Small intestine (tissue), 7 donors: Measurements from ENCODE around the gene DPP8. TPM values are rescaled to one million over a fixed set of nuclear protein-coding genes. Genes with fewer than 3 reads are reported as not detected.
"Not testable (repeated sequence)": the region's sequence is repeated elsewhere in the genome, so short reads cannot be mapped to it uniquely, and the experiment has no call there.

Experiments
- DNase-seq, 2 donors: peaks; one replicate each; pipeline versions ENCODE4 v3.0.0 to v3.0.0-alpha.2; 2013
- FAIRE-seq: peaks from 2 replicates; lab custom pipeline; 2012; peaks lifted over from hg19 to GRCh38; lab: Jason Lieb, UNC
- H3K27ac ChIP-seq, 3 donors: one replicate each; pipeline ENCODE4 v1.5.1; 2013; ENCODE audit warnings: low read length in 2 of 3, mild to moderate bottlenecking in 2 of 3, control low read depth in 1 of 3, inconsistent platforms in 1 of 3, low read depth in 1 of 3, moderate library complexity in 1 of 3
- H3K27me3 ChIP-seq, 3 donors: one replicate each; pipeline ENCODE4 v1.6.1; 2013; ENCODE audit warnings: low read length in 3 of 3, inconsistent platforms in 1 of 3; ENCODE audit not compliant: control insufficient read depth in 3 of 3, insufficient read depth in 3 of 3
- H3K36me3 ChIP-seq, 3 donors: one replicate each; pipeline ENCODE4 v1.6.1; 2013; ENCODE audit warnings: low read length in 3 of 3, inconsistent platforms in 1 of 3, low read depth in 1 of 3, mild to moderate bottlenecking in 1 of 3, moderate library complexity in 1 of 3; ENCODE audit not compliant: control insufficient read depth in 3 of 3, insufficient read depth in 2 of 3
- H3K4me1 ChIP-seq, 3 donors: one replicate each; pipeline ENCODE4 v1.6.1; 2013; ENCODE audit warnings: low read length in 2 of 3, inconsistent platforms in 1 of 3, low read depth in 1 of 3, mild to moderate bottlenecking in 1 of 3, moderate library complexity in 1 of 3; ENCODE audit not compliant: control insufficient read depth in 3 of 3, insufficient read depth in 2 of 3
- H3K4me3 ChIP-seq, 3 donors: one replicate each; pipeline ENCODE4 v1.5.1; 2013; ENCODE audit warnings: low read length in 3 of 3, control low read depth in 1 of 3, inconsistent platforms in 1 of 3, low read depth in 1 of 3, mild to moderate bottlenecking in 1 of 3, moderate library complexity in 1 of 3
- H3K9me3 ChIP-seq, 2 donors: one replicate each; pipeline ENCODE4 v1.6.1; 2013; ENCODE audit warnings: low read depth in 1 of 2, low read length in 1 of 2; ENCODE audit not compliant: control insufficient read depth in 2 of 2, insufficient read depth in 1 of 2
- WGBS, 3 donors: extraction: QIAGEN DNeasy Blood & Tissue Kit; methylation state at CpG; one replicate each; pipeline ENCODE4 v1.1.7; 2013; 5-methylcytosine and 5-hydroxymethylcytosine counted together
- polyA plus RNA-seq, 4 donors: library from polyadenylated mRNA; stranded (reverse) in 3 of 4; unstranded in 1 of 4; fragments of 200-250 nt in 3 of 4; fragments of 120-200 nt in 1 of 4; gene quantifications; one replicate each; pipeline versions ENCODE4 v1.2.1 to v1.2.3, GENCODE V29; 2013
- donor health status: healthy with polysubstance abuse.
- donor health status: control.
- donor health status: control.
- donor health status: Bipolar disorder and iron deficiency.
- donor health status: healthy.

The DPP8 gene
- polyA plus RNA-seq, 4 donors, result 9.2 to 32.0 (median 12.2) TPM

GRCh38 chr15:65404186-65404872 lies 113.2 kb downstream of the DPP8 start:
- H3K27ac ChIP-seq, result no peak overlapping the region
- no peaks in the 10 kb centered on the region for H3K9me3 ChIP-seq
- FAIRE-seq (no peak), DNase-seq (no peak)
- H3K27me3 ChIP-seq, result peaks cover 0 to 4% (median 2%) of the 10 kb centered on the region in 3 donors
- WGBS, 3 donors, result 79 to 81% (median 80%) methylated on average over 6 of the region's 6 CpGs
- no peaks in the 10 kb centered on the region for H3K4me1 ChIP-seq
- H3K36me3 ChIP-seq, result no peaks in the 10 kb centered on the region
- no peak overlapping the region for H3K4me3 ChIP-seq

DNA sequence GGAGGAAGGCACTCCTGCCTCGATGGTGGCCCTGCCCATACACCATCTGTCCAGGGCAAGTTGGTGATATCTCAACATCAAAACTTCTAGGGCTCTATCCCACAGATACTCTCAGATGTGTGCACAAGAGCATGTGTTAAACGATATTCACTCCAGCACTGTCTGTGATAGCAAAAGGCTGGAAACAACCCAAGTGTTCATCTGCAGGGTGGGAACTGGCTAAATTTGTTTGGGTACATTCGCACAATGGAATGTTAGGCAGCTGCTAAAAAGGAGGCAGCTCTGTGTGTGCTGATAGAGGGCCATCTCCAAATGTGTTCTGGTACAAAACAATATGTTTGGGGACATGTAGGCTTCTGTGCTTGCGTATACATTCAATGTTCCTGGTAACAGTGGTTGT lies 114.5 kb downstream of the DPP8 start:
- DNase-seq (no peak), FAIRE-seq (no peak)
- Histone ChIP-seq H3K4me3 (no peak overlapping the region), H3K4me1 (no peaks in the 10 kb centered on the region), H3K9me3 (no peaks in the 10 kb centered on the region), H3K36me3 (no peaks in the 10 kb centered on the region), H3K27ac (no peak overlapping the region), H3K27me3 (peaks cover 0 to 4% (median 3%) of the 10 kb centered on the region in 3 donors)
- 76 to 81% (median 78%) methylated on average over 4 of the region's 4 CpGs for WGBS, 3 donors

GRCh38 chr15:65401611-65402240 lies 115.8 kb downstream of the DPP8 start:
- FAIRE-seq, result no peak
- H3K36me3 ChIP-seq, result peaks cover 0 to 4% (median 0%) of the 10 kb centered on the region in 3 donors
- peaks cover under 1 to 14% (median 9%) of the 10 kb centered on the region in 3 donors for H3K27me3 ChIP-seq
- DNase-seq, result no peak
- WGBS, 3 donors, result 76 to 85% (median 78%) methylated on average over 8 of the region's 8 CpGs
- no peak overlapping the region for H3K4me3 ChIP-seq
- H3K27ac ChIP-seq, result no peak overlapping the region
- H3K9me3 ChIP-seq, result no peaks in the 10 kb centered on the region
- H3K4me1 ChIP-seq, result no peaks in the 10 kb centered on the region

- no peaks in the 10 kb centered on the region for H3K9me3 ChIP-seq
- no peak for FAIRE-seq
- H3K4me3 ChIP-seq, result no peak overlapping the region
- no peaks in the 10 kb centered on the region for H3K4me1 ChIP-seq
- DNase-seq, result peak; percentile 51 to 74
- H3K27ac ChIP-seq, result no peak overlapping the region
- 14 to 24% (median 20%) methylated on average over 11 of the region's 11 CpGs for WGBS, 3 donors
- H3K27me3 ChIP-seq, result peaks cover 5 to 21% (median 15%) of the 10 kb centered on the region in 3 donors
- H3K36me3 ChIP-seq, result peaks cover 0 to 5% (median 0%) of the 10 kb centered on the region in 3 donors
These were observed 116.5 kb downstream of the DPP8 start for GRCh38 chr15:65400760-65401610.

DNA sequence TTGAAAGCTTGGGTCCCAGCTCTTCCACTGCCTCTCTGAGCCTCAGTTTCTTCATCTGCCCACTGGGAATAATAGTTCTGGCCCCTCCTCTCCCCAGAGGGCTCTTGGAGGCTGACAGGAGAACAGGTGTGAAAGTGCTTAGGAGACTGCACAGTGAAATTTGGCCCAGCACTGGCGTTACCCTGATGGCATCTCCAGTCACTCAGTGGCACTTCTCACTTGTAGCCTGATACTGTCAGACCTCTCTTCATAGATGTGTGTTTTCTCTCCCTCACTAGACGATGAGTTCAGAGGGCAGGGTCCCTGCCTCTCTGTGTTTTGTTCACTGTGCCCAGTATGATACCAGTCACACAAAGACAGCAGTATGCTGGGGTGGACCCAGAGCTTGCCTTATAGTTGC lies 117.5 kb downstream of the DPP8 start:
- FAIRE-seq (no peak), DNase-seq (no peak)
- Histone ChIP-seq H3K27me3 (peaks cover 13 to 28% (median 19%) of the 10 kb centered on the region in 3 donors), H3K27ac (no peak overlapping the region), H3K36me3 (peaks cover 0 to 9% (median 0%) of the 10 kb centered on the region in 3 donors), H3K4me1 (no peaks in the 10 kb centered on the region), H3K4me3 (no peak overlapping the region), H3K9me3 (no peaks in the 10 kb centered on the region)
- WGBS, 3 donors, result 38 to 73% (median 50%) methylated on average over 2 of the region's 2 CpGs

DNA sequence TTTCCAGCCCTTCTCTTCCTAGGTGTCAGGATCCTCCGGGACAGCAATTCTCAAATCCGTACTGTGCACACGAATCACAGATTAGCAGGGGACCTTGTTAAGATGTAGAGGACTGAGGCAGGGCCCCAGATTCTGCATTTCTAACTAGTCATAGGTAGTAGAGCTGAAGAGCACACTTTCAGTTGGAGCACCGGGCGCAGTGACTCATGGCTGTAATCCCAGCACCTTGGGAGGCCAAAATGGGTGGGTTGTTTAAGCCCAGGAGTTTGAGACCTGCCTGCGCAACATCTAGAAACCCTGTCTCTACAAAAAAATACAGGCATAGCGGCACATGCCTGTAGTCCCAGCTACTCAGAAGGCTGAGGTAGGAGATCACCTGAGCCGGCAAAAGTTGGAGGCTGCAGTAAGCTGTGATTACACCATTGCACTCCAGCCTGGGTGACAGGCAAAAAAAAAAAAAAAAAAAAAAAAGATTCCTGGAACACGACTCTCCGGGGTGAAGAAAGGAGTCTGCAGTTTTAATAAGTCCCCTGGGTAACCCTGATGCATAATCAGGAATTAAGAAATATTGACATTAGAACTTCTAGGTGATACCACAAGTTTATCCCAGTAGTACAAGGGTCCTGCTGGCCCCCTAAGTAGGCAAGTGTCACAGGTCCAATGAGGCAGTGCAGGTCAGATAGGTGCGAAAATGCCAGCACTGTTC lies 118.3 kb downstream of the DPP8 start:
- peaks cover 13 to 36% (median 20%) of the 10 kb centered on the region in 3 donors for H3K27me3 ChIP-seq
- H3K36me3 ChIP-seq, result peaks cover 0 to 17% (median 0%) of the 10 kb centered on the region in 3 donors
- no peaks in the 10 kb centered on the region for H3K4me1 ChIP-seq
- FAIRE-seq (no peak), DNase-seq (no peak)
- H3K9me3 ChIP-seq, result no peaks in the 10 kb centered on the region
- no peak overlapping the region for H3K27ac ChIP-seq
- WGBS, 3 donors, result 74 to 81% (median 76%) methylated on average over 11 of the region's 11 CpGs
- no peak overlapping the region for H3K4me3 ChIP-seq

GRCh38 chr15:65398486-65398885 lies 119.0 kb downstream of the DPP8 start:
- peaks cover 0 to 22% (median 0%) of the 10 kb centered on the region in 3 donors for H3K36me3 ChIP-seq
- not testable (repeated sequence) for H3K4me3 ChIP-seq, H3K4me1 ChIP-seq, FAIRE-seq, H3K27ac ChIP-seq, H3K9me3 ChIP-seq, DNase-seq
- 89 to 92% (median 91%) methylated on average over 16 of the region's 16 CpGs for WGBS, 3 donors
- peaks cover 13 to 41% (median 19%) of the 10 kb centered on the region in 3 donors for H3K27me3 ChIP-seq

DNA sequence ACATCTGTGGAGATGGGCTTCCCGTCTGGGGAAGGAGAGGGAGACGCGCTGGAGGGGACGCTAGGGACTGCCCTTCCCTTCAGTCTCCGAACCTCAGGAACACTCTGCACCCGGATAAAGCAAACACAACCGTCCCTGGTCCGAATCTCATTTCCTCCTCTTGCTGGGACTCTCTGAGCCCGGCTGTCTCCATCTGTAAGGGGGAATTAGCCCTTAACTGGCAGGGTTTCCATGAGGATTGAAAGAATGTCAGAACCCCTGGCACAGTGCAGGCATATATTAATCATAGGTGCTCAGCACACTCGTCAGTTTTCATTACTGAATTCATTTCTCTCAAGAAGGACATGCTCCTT lies 120.5 kb downstream of the DPP8 start:
- no peak for FAIRE-seq
- WGBS, 3 donors, result 12 to 40% (median 18%) methylated on average over 10 of the region's 10 CpGs
- peaks cover 13 to 44% (median 19%) of the 10 kb centered on the region in 3 donors for H3K27me3 ChIP-seq

More for the DNA sequence above, 120.5 kb downstream of the DPP8 start:
- Histone ChIP-seq H3K36me3 (peaks cover 0 to 25% (median 0%) of the 10 kb centered on the region in 3 donors), H3K27ac (no peak overlapping the region), H3K9me3 (no peaks in the 10 kb centered on the region), H3K4me3 (no peak overlapping the region), H3K4me1 (no peaks in the 10 kb centered on the region)
- DNase-seq, result no peak
